IMR-90 (cell line): ENCODE data around the gene GNAT1. TPM values are rescaled to one million over a fixed set of nuclear protein-coding genes. Genes with fewer than 3 reads are reported as not detected.

Experiments
- ATAC-seq: fragments of 200-7000 bp; cut with Tn5 transposase; 2 replicates; pipeline ENCODE4 v1.9.1; 2020; ENCODE audit warnings: low read depth, mild to moderate bottlenecking, moderate library complexity
- BruUV-seq: library from RNA; stranded (reverse); fragments of 400-500 nt; replicated peaks from 2 replicates; lab custom pipeline; 2021; lab: Mats Ljungman, UMichigan
- CTCF ChIA-PET: fragments of 300-600 bp; formaldehyde crosslinking; extraction: SDS; loops from one replicate; lab custom pipeline; 2021; ENCODE audit warnings: antibody characterized with exemption; lab: Yijun Ruan, JAX
- POLR2A ChIA-PET: fragments of 300-600 bp; sonication (Branson Sonifier 250); formaldehyde crosslinking; loops from one replicate; lab custom pipeline; 2022; ENCODE audit warnings: antibody characterized with exemption; ENCODE audit not compliant: unreplicated experiment; lab: Charles Lee
- DNase-seq: peaks from one replicate; pipeline ENCODE4 v3.0.0; 2013
- H2AFZ ChIP-seq: replicated peaks from 2 replicates; pipeline ENCODE3; 2013; ENCODE audit warnings: low read length, mild to moderate bottlenecking; ENCODE audit not compliant: poor library complexity
- H2AK5ac ChIP-seq: 2 replicates; pipeline ENCODE4 v1.6.1; 2013; ENCODE audit warnings: low read depth, low read length, inconsistent platforms
- H2AK9ac ChIP-seq: replicated peaks from 2 replicates; pipeline ENCODE3; 2013; ENCODE audit warnings: mild to moderate bottlenecking, low read depth, low read length, moderate library complexity; ENCODE audit not compliant: poor library complexity
- H2BK120ac ChIP-seq: 2 replicates; pipeline ENCODE4 v1.6.1; 2013; ENCODE audit warnings: low read depth, low read length, inconsistent platforms
- H2BK15ac ChIP-seq: 3 replicates; pipeline ENCODE4 v1.6.1; 2013; ENCODE audit warnings: low read depth, low read length, inconsistent platforms
- H2BK20ac ChIP-seq: 2 replicates; pipeline ENCODE4 v1.6.1; 2013; ENCODE audit warnings: low read depth, mild to moderate bottlenecking, inconsistent platforms, low read length, moderate library complexity
- H2BK5ac ChIP-seq: 2 replicates; pipeline ENCODE4 v1.6.1; 2013; ENCODE audit warnings: mild to moderate bottlenecking, low read depth, low read length, inconsistent platforms; ENCODE audit not compliant: poor library complexity, severe bottlenecking
- H3K14ac ChIP-seq: replicated peaks from 2 replicates; pipeline ENCODE4 v1.6.1; 2013; ENCODE audit warnings: low read depth, low read length, inconsistent platforms
- H3K18ac ChIP-seq: 2 replicates; pipeline ENCODE4 v1.6.1; 2013; ENCODE audit warnings: low read depth, low read length, control low read depth
- H3K23ac ChIP-seq: 2 replicates; pipeline ENCODE4 v1.6.1; 2013; ENCODE audit warnings: low read depth, low read length, inconsistent platforms
- H3K27ac ChIP-seq: 2 replicates; pipeline ENCODE4 v1.5.1; 2013; ENCODE audit warnings: mild to moderate bottlenecking, control low read depth, low read length; ENCODE audit not compliant: insufficient read depth
- H3K27me3 ChIP-seq: 2 replicates; pipeline ENCODE4 v1.6.1; 2013; ENCODE audit warnings: low read length; ENCODE audit not compliant: control insufficient read depth, insufficient read depth
- H3K36me3 ChIP-seq: 2 replicates; pipeline ENCODE4 v1.6.1; 2013; ENCODE audit warnings: low read length, mixed read lengths; ENCODE audit not compliant: control insufficient read depth, insufficient read depth
- H3K4ac ChIP-seq: 2 replicates; pipeline ENCODE4 v1.6.1; 2013; ENCODE audit warnings: low read depth, low read length, inconsistent platforms
- H3K4me1 ChIP-seq: 2 replicates; pipeline ENCODE4 v1.6.1; 2013; ENCODE audit warnings: low read length, mixed read lengths; ENCODE audit not compliant: control insufficient read depth, insufficient read depth
- H3K4me2 ChIP-seq: 2 replicates; pipeline ENCODE4 v1.6.1; 2013; ENCODE audit warnings: low read depth, mild to moderate bottlenecking, control low read depth, low read length, moderate library complexity
- H3K4me3 ChIP-seq: 2 replicates; pipeline ENCODE4 v1.5.1; 2013; ENCODE audit warnings: low read depth, mild to moderate bottlenecking, control low read depth, low read length, moderate library complexity; ENCODE audit not compliant: insufficient read depth
- H3K56ac ChIP-seq: 2 replicates; pipeline ENCODE4 v1.6.1; 2013; ENCODE audit warnings: low read length, inconsistent platforms; ENCODE audit not compliant: insufficient read depth; ENCODE audit errors: extremely low read depth
- H3K79me1 ChIP-seq, 2 experiments: 2 replicates each; pipeline ENCODE4 v1.6.1; 2013; ENCODE audit warnings: low read length in 2 of 2, inconsistent platforms in 1 of 2, low read depth in 1 of 2
- H3K9ac ChIP-seq: 2 replicates; pipeline ENCODE4 v1.6.1; 2013; ENCODE audit warnings: low read depth, low read length, control low read depth
- H3K9me1 ChIP-seq: 2 replicates; pipeline ENCODE4 v1.6.1; 2013; ENCODE audit warnings: low read length, inconsistent platforms; ENCODE audit not compliant: insufficient read depth
- H3K9me3 ChIP-seq: 2 replicates; pipeline ENCODE4 v1.6.1; 2013; ENCODE audit warnings: low read length; ENCODE audit not compliant: control insufficient read depth, insufficient read depth
- H4K20me1 ChIP-seq: 2 replicates; pipeline ENCODE4 v1.6.1; 2013; ENCODE audit warnings: low read length, inconsistent platforms; ENCODE audit not compliant: insufficient read depth
- H4K5ac ChIP-seq: 2 replicates; pipeline ENCODE4 v1.6.1; 2013; ENCODE audit warnings: mild to moderate bottlenecking, low read depth, low read length, control low read depth
- H4K8ac ChIP-seq, 2 experiments: 2 replicates each; pipeline ENCODE4 v1.6.1; 2013; ENCODE audit warnings: low read depth in 2 of 2, low read length in 2 of 2, control low read depth in 1 of 2, inconsistent platforms in 1 of 2
- H4K91ac ChIP-seq: 2 replicates; pipeline ENCODE4 v1.6.1; 2013; ENCODE audit warnings: low read depth, low read length, inconsistent platforms; ENCODE audit not compliant: insufficient read depth
- RFX5 ChIP-seq: IDR thresholded peaks from 2 replicates; pipeline ENCODE4 v1.8.0; 2012; ENCODE audit warnings: low read depth, mild to moderate bottlenecking, low read length, moderate library complexity
- WGBS, 2 experiments: methylation state at CpG; one replicate each; pipeline versions ENCODE4 v1.1.5 to v1.1.7; 2013; ENCODE audit warnings: missing lambda C conversion rate in 2 of 2; ENCODE audit not compliant: insufficient read length in 1 of 2; ENCODE audit errors: extremely low coverage in 2 of 2; 5-methylcytosine and 5-hydroxymethylcytosine counted together
- dilution Hi-C: fragments of 300-500 bp; cut with HindIII; formaldehyde crosslinking; loops from one replicate; pipeline ENCODE4 v1.14.3; 2018; ENCODE audit warnings: low sequenced_read_pairs; ENCODE audit not compliant: unreplicated experiment
- in situ Hi-C: fragments of 300-500 bp; cut with MboI; formaldehyde crosslinking; loops from 3 replicates; pipeline ENCODE4 v1.14.3; 2019; ENCODE audit warnings: low sequenced_read_pairs, inconsistent platforms, mixed read lengths
- intact Hi-C: fragments of 100-400 bp; cut with micrococcal nuclease; formaldehyde crosslinking; loops from 2 replicates; pipeline ENCODE4 v1.10.0; 2022
- polyA plus RNA-seq, 3 experiments: library from polyadenylated mRNA; depleted of rRNA; stranded (reverse); fragments of >200 nt; gene quantifications; 2 replicates each; pipeline ENCODE4 v1.2.3, GENCODE V29; 2012; ENCODE audit warnings: low replicate concordance in 1 of 3
- total RNA-seq: library from RNA; depleted of rRNA; stranded (reverse); fragments of >200 nt; gene quantifications from 2 replicates; pipeline ENCODE4 v1.2.3, GENCODE V29; 2012

The GNAT1 gene
- total and polyA plus RNA-seq, 2 of the 4 experiments (the other 2 are of a cell fraction) = not detected

- Histone ChIP-seq H3K4me3 (no peak overlapping the region), H2BK15ac (no peak overlapping the region), H3K27me3 (no peaks in the 10 kb centered on the region), H3K56ac (no peak overlapping the region), H4K5ac (no peak overlapping the region), H3K4me1 (peaks cover 46% of the 10 kb centered on the region), H3K9me3 (no peaks in the 10 kb centered on the region), H3K9ac (no peak overlapping the region), H2AK9ac (no peak overlapping the region), H3K18ac (no peak overlapping the region), H3K27ac (no peak overlapping the region), H2AFZ (peak overlapping the region; percentile 27), H2BK120ac (no peak overlapping the region), H3K36me3 (peaks cover 23% of the 10 kb centered on the region), H3K4me2 (no peak overlapping the region), H4K20me1 (peaks cover 86% of the 10 kb centered on the region), H3K79me1 (peaks cover 0 to 69% of the 10 kb centered on the region in 2 experiments; a peak in 3 of 4 replicates), H3K14ac (no peak overlapping the region), H3K23ac (0 out of 2 replicates have a peak overlapping the region, but pooled peaks have one; percentile 13), H4K8ac (no peak overlapping the region), H2AK5ac (no peak overlapping the region), H3K9me1 (peaks cover 10% of the 10 kb centered on the region), H2BK20ac (no peak overlapping the region), H2BK5ac (no peak overlapping the region), H3K4ac (no peak overlapping the region), H4K91ac (no peak overlapping the region)
- dilution Hi-C loops = no loop called here
- ATAC-seq (no peak), DNase-seq (no peak)
- WGBS, 2 experiments = 50% methylated on average over 2 of the region's 4 CpGs; no CpG with 5 or more reads in 1 of the 2 experiments
- no TSS peak for BruUV-seq
- CTCF ChIA-PET = interaction anchor here (0.8 kb wide), 1 partner anchor 13 kb away, joined by 3 read pairs; no protein-coding TSS in a partner anchor
- POLR2A ChIA-PET = no interaction called here
- TF ChIP-seq RFX5 = no peak
- intact Hi-C loops = no loop called here
- in situ Hi-C loops = no loop called here
Measured at GRCh38 chr3:50241163-50241562, 49.8 kb downstream of the GNAT1 start.
